ENCODE data around the gene XIRP1. TPM values are rescaled to one million over a fixed set of nuclear protein-coding genes. Genes with fewer than 3 reads are reported as not detected.

The XIRP1 gene
- total and polyA plus RNA-seq, 2 experiments from 2014 or later: 136 to 315 TPM

- H3K4me1 ChIP-seq (ENCODE audit: low read depth): peaks cover 28% of the 10 kb centered on the region
- peak overlapping the region; percentile 61 for H3K4me3 ChIP-seq
- H3K27me3 ChIP-seq: no peaks in the 10 kb centered on the region
- H3K9me3 ChIP-seq (ENCODE audit: low read depth): no peaks in the 10 kb centered on the region
- no peak for TF ChIP-seq CTCF (IDR thresholded peaks at IDR 0.05; ENCODE audit: low read depth, low read length)
- no peak for DNase-seq (ENCODE audit: low read depth in 1 of 2, low spot score in 1 of 2)
- H3K36me3 ChIP-seq: peaks cover 25% of the 10 kb centered on the region
- peak overlapping the region; percentile 99 for H3K27ac ChIP-seq
These were observed 622 bp downstream of the XIRP1 start for GRCh38 chr3:39191773-39192172.

- Histone ChIP-seq H3K27me3 (no peaks in the 10 kb centered on the region), H3K27ac (peak overlapping the region; percentile 99), H3K4me3 (peak overlapping the region; percentile 61), H3K4me1 (ENCODE audit: low read depth) (peaks cover 23% of the 10 kb centered on the region), H3K36me3 (peaks cover 32% of the 10 kb centered on the region), H3K9me3 (ENCODE audit: low read depth) (no peaks in the 10 kb centered on the region)
- peak in 1 of 2 donors; percentile 76 for DNase-seq (ENCODE audit: low read depth in 1 of 2, low spot score in 1 of 2)
- no peak for TF ChIP-seq CTCF (IDR thresholded peaks at IDR 0.05; ENCODE audit: low read depth, low read length)
These were observed 1.3 kb downstream of the XIRP1 start for GRCh38 chr3:39191111-39191510.

- Histone ChIP-seq H3K4me1 (ENCODE audit: low read depth) (peaks cover 23% of the 10 kb centered on the region), H3K27ac (peak overlapping the region; percentile 99), H3K36me3 (peaks cover 38% of the 10 kb centered on the region), H3K27me3 (no peaks in the 10 kb centered on the region), H3K4me3 (peak overlapping the region; percentile 61), H3K9me3 (ENCODE audit: low read depth) (no peaks in the 10 kb centered on the region)
- DNase-seq (ENCODE audit: low read depth in 1 of 2, low spot score in 1 of 2): peak in 1 of 2 donors; percentile 86
- no peak for TF ChIP-seq CTCF (IDR thresholded peaks at IDR 0.05; ENCODE audit: low read depth, low read length)
These were observed 1.9 kb downstream of the XIRP1 start for GRCh38 chr3:39190281-39191025.

GRCh38 chr3:39189959-39190269 is 2.5 kb downstream of the XIRP1 start:
- DNase-seq (ENCODE audit: low read depth in 1 of 2, low spot score in 1 of 2): peak; percentile 83 to 89
- H3K4me3 ChIP-seq: peak overlapping the region; percentile 61
- peak overlapping the region; percentile 99 for H3K27ac ChIP-seq
- H3K9me3 ChIP-seq (ENCODE audit: low read depth): no peaks in the 10 kb centered on the region
- peaks cover 23% of the 10 kb centered on the region for H3K4me1 ChIP-seq (ENCODE audit: low read depth)
- TF ChIP-seq CTCF (IDR thresholded peaks at IDR 0.05; ENCODE audit: low read depth, low read length): peak; percentile 79
- peaks cover 44% of the 10 kb centered on the region for H3K36me3 ChIP-seq
- H3K27me3 ChIP-seq: no peaks in the 10 kb centered on the region

- H3K36me3 ChIP-seq: peaks cover 49% of the 10 kb centered on the region
- no peak overlapping the region for H3K4me3 ChIP-seq
- peak overlapping the region; percentile 99 for H3K27ac ChIP-seq
- H3K4me1 ChIP-seq (ENCODE audit: low read depth): peaks cover 23% of the 10 kb centered on the region
- H3K27me3 ChIP-seq: no peaks in the 10 kb centered on the region
- TF ChIP-seq CTCF (IDR thresholded peaks at IDR 0.05; ENCODE audit: low read depth, low read length): no peak
- H3K9me3 ChIP-seq (ENCODE audit: low read depth): no peaks in the 10 kb centered on the region
- no peak for DNase-seq (ENCODE audit: low read depth in 1 of 2, low spot score in 1 of 2)
These were observed 3.0 kb downstream of the XIRP1 start for GRCh38 chr3:39189150-39189958.

All from cardiac muscle cell (in vitro differentiated cells and primary cell).